ENCODE measurements around the gene SLC19A2. TPM values are rescaled to one million over a fixed set of nuclear protein-coding genes. Genes with fewer than 3 reads are reported as not detected.

Gene SLC19A2
- total and polyA plus RNA-seq, 2 of the 8 experiments (the other 6 are each of a cell fraction or from before 2014, with no cell fraction given), result 21.2 to 23.2 TPM

DNA sequence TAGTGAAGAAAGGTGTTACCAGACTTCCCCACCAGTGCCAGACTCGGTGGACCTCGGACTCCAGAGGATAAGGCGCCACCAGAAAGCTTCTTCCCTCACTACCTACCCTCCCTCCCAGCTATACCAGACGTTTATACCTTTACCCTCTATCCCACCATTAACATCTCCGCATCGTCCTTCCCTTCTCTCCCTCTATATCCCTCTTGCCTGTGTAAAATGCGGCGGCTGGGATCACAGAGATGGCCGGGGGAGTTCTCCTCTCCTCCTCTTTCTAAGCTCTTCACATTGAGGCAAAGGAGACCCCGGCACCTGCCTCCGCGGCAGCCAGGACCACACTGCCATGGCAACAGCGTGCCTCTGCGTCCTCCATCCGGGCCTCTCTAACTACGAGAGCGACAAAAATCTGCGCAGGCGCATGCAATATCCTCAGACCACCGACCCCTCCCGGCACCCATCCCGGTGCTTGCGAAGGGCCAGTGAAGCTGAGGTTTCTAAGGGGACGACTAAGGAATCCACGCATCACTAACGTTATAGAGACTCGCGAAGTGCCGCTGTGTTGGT lies 58.6 kb downstream of the SLC19A2 start, which contains the start of gene CCDC181 (continued):
- TF ChIP-seq CHD7 (IDR thresholded peaks at IDR 0.05; ENCODE audit: insufficient replicate concordance, low read length) (no peak), SIN3A (conservative IDR thresholded peaks at IDR 0.05 in 1 of 2, IDR thresholded peaks at IDR 0.05 in 1 of 2; ENCODE audit: low read depth in 1 of 2, low read length in 2 of 2) (peak in 1 of 2 experiments; percentile 83; a peak in 2 of 4 replicates), NRF1 (IDR thresholded peaks at IDR 0.05; ENCODE audit: low read depth, low read length) (peak; percentile 78), CREB1 (IDR thresholded peaks at IDR 0.05) (peak; percentile 32; the same call in 1 of the 2 replicates), USF2 (IDR thresholded peaks at IDR 0.05; ENCODE audit: low read length) (no peak), TEAD4 (IDR thresholded peaks at IDR 0.05; ENCODE audit: low read depth, low read length) (no peak), EZH2 (IDR thresholded peaks at IDR 0.05; ENCODE audit: low read depth, low read length, severe bottlenecking) (no peak)
- TF ChIP-seq, protein P1, sequence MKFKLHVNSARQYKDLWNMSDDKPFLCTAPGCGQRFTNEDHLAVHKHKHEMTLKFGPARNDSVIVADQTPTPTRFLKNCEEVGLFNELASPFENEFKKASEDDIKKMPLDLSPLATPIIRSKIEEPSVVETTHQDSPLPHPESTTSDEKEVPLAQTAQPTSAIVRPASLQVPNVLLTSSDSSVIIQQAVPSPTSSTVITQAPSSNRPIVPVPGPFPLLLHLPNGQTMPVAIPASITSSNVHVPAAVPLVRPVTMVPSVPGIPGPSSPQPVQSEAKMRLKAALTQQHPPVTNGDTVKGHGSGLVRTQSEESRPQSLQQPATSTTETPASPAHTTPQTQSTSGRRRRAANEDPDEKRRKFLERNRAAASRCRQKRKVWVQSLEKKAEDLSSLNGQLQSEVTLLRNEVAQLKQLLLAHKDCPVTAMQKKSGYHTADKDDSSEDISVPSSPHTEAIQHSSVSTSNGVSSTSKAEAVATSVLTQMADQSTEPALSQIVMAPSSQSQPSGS (IDR thresholded peaks at IDR 0.05; ENCODE audit: low read length), result no peak

All from H1 (cell line).